Keratinocyte (primary cell): Measurements from ENCODE around the gene PRAC1. TPM values are rescaled to one million over a fixed set of nuclear protein-coding genes. Genes with fewer than 3 reads are reported as not detected.

Experiments
- DNase-seq: peaks from one replicate; pipeline ENCODE4 v3.0.0-alpha.2; 2011; ENCODE audit warnings: low read depth, missing footprints, low spot score
- FAIRE-seq: peaks from 2 replicates; lab custom pipeline; 2011; peaks lifted over from hg19 to GRCh38; lab: Jason Lieb, UNC
- H2AFZ ChIP-seq: 2 replicates; pipeline ENCODE4 v1.6.0; 2012; ENCODE audit warnings: low read length, control low read depth, inconsistent platforms; ENCODE audit not compliant: control insufficient read depth
- H3K27ac ChIP-seq: 2 replicates; pipeline ENCODE4 v1.5.1; 2011; ENCODE audit warnings: low read length; ENCODE audit not compliant: control insufficient read depth, insufficient read depth
- H3K27me3 ChIP-seq: 3 replicates; pipeline ENCODE4 v1.6.0; 2011; ENCODE audit warnings: low read length; ENCODE audit not compliant: control insufficient read depth, insufficient read depth; ENCODE audit errors: extremely low read depth
- H3K36me3 ChIP-seq, 2 experiments: 2 replicates in 1 of 2; 3 replicates in 1 of 2; pipeline ENCODE4 v1.5.1; 2011; ENCODE audit warnings: low read length in 2 of 2, mild to moderate bottlenecking in 1 of 2; ENCODE audit not compliant: control insufficient read depth in 2 of 2, insufficient read depth in 2 of 2; ENCODE audit errors: extremely low read depth in 1 of 2
- H3K4me1 ChIP-seq: 3 replicates; pipeline ENCODE4 v1.5.1; 2011; ENCODE audit warnings: low read length; ENCODE audit not compliant: control insufficient read depth, insufficient read depth; ENCODE audit errors: extremely low read depth
- H3K4me2 ChIP-seq: 3 replicates; pipeline ENCODE4 v1.6.0; 2011; ENCODE audit warnings: low read depth, low read length; ENCODE audit not compliant: control insufficient read depth, insufficient read depth; ENCODE audit errors: extremely low read depth
- H3K4me3 ChIP-seq, 3 experiments: fragments of 200-600 bp in 1 of 3; sonication (generic) in 1 of 3; 2 replicates in 2 of 3; 3 replicates in 1 of 3; pipeline ENCODE4 v1.5.1; 2011 to 2016; ENCODE audit warnings: low read length in 3 of 3, mild to moderate bottlenecking in 3 of 3, control low read depth in 2 of 3, inconsistent platforms in 1 of 3, low read depth in 1 of 3, mixed read lengths in 1 of 3, mixed run types in 1 of 3, moderate library complexity in 1 of 3; ENCODE audit not compliant: control insufficient read depth in 2 of 3, insufficient read depth in 2 of 3; ENCODE audit errors: extremely low read depth in 1 of 3
- H3K79me2 ChIP-seq: 2 replicates; pipeline ENCODE4 v1.6.0; 2012; ENCODE audit warnings: low read length; ENCODE audit not compliant: control insufficient read depth, insufficient read depth
- H3K9ac ChIP-seq: 3 replicates; pipeline ENCODE4 v1.6.0; 2011; ENCODE audit warnings: low read length; ENCODE audit not compliant: control insufficient read depth, insufficient read depth; ENCODE audit errors: extremely low read depth
- H3K9me1 ChIP-seq: 3 replicates; pipeline ENCODE4 v1.6.0; 2011; ENCODE audit warnings: low read length; ENCODE audit not compliant: control insufficient read depth, insufficient read depth; ENCODE audit errors: extremely low read depth
- H3K9me3 ChIP-seq: 2 replicates; pipeline ENCODE4 v1.5.1; 2012; ENCODE audit warnings: low read depth, low read length; ENCODE audit not compliant: control insufficient read depth
- H4K20me1 ChIP-seq: 3 replicates; pipeline ENCODE4 v1.6.0; 2011; ENCODE audit warnings: low read length; ENCODE audit not compliant: control insufficient read depth, insufficient read depth; ENCODE audit errors: extremely low read depth
- EZH2 ChIP-seq: IDR thresholded peaks from one replicate; pipeline ENCODE4 v1.6.1; 2012; ENCODE audit warnings: inconsistent platforms, mild to moderate bottlenecking, low read length, moderate library complexity
- dilution Hi-C: fragments of 300-500 bp; cut with MboI; formaldehyde crosslinking; loops from one replicate; pipeline ENCODE4 v1.7.0; 2020; ENCODE audit warnings: low sequenced_read_pairs; ENCODE audit not compliant: extremely low pct_ligation_motif_present
- polyA plus RNA-seq, 5 experiments: library from polyadenylated mRNA; depleted of rRNA in 3 of 5; stranded (reverse) in 3 of 5; stranded (forward) in 1 of 5; unstranded in 1 of 5; fragments of >200 nt; gene quantifications; 1 replicate in 1 of 5; 2 replicates in 3 of 5; 3 replicates in 1 of 5; pipeline versions ENCODE4 v1.2.1 to v1.2.3, GENCODE V29; 2011 to 2012; ENCODE audit warnings: missing spikeins in 2 of 5, low read depth in 1 of 5, low replicate concordance in 1 of 5
- TF ChIP-seq, protein P1 (sequence below), 3 experiments: IDR thresholded peaks in 1 of 3; conservative IDR thresholded peaks in 1 of 3; optimal IDR thresholded peaks in 1 of 3; 2 replicates in 2 of 3; 3 replicates in 1 of 3; pipeline versions ENCODE3 to v1.5.1; 2011; ENCODE audit warnings: low read length in 3 of 3, mild to moderate bottlenecking in 3 of 3, moderate library complexity in 2 of 3, control low read depth in 1 of 3, inconsistent platforms in 1 of 3; ENCODE audit not compliant: insufficient read depth in 2 of 3; ENCODE audit errors: extremely low read depth in 1 of 3

Gene PRAC1
- polyA plus RNA-seq, 1 donor (not counting 4 experiments of a cell fraction or from before 2014, with no cell fraction given) = not detected

DNA sequence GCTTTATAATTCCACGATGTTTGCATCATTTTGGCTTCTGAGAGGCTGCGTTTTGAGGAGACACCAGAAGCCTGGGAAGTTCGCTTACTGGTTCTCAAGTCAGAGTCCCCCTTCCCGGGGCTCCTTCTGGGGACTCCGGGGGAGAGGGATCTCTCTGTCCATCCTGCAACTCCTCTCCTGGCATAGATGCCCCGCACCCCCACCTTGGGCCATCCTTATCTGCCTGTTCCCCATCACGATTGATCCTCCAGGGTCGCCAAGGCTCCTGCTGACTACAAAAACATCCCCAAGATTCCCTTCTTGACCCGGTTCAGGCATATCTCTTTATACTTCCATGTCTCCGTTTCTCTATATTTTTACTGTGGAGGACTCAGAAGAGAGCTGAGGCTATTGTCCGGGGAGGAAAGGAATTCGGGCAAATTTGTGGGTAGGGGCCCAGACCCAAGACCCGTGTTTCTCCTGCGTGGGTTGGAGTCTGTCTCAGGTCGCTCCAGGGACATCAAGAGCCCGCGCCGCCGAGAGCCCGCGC lies 24.7 kb upstream of the PRAC1 start:
- Histone ChIP-seq H3K4me3 (no peak overlapping the region), H3K9ac (no peak overlapping the region)
- FAIRE-seq = no peak

DNA sequence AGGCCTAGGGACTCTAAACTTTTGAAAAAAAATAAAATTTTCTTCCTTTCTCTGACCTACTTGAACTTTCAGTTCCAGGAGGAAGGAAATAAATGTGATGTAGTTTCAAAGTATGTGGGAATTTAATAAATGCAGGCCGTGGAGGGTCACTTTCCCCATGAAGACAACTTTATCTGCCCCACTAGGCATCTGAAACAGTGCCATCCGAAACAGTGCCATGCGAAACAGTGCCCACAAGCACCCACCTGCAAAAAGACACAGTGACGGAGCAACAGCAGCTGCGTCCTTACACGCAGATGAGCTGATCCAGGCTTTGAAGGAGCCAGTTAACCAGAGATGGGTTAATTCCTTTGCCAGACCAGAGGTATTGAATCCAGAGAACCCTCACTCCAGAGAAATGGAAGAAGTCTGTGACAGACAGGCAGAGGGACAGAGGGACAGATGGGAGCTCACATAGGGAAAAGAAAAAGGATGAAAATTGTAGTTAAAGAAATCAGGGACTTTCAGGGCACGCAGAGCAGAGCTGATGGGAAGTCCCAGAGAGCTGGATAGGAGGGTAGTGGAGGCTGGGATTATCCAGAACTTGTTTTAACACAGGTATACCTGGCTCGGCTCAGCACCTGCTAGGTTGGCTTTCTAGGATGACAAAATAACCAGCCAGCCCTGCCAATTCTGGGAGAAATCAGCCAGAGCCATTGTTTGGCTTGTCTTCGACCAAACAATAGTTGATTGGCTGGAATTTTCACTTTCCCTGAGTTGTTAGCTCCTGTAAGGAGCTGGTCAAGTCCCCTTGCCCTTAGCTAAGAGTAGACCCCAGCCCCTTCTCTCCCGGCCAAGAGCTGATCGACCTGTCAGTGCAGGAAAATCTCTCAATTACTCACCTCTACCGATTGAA lies 23.3 kb upstream of the PRAC1 start:
- no peaks in the 10 kb centered on the region for H3K9me3 ChIP-seq
- H3K9me1 ChIP-seq = no peaks in the 10 kb centered on the region
- H3K27me3 ChIP-seq = peaks cover 89% of the 10 kb centered on the region
- H4K20me1 ChIP-seq = no peaks in the 10 kb centered on the region
- no peaks in the 10 kb centered on the region for H3K4me1 ChIP-seq
- no peak for FAIRE-seq
- no peaks in the 10 kb centered on the region for H3K36me3 ChIP-seq
- no peak overlapping the region for H3K27ac ChIP-seq
- TF ChIP-seq EZH2 = no peak
- TF ChIP-seq, protein P1, sequence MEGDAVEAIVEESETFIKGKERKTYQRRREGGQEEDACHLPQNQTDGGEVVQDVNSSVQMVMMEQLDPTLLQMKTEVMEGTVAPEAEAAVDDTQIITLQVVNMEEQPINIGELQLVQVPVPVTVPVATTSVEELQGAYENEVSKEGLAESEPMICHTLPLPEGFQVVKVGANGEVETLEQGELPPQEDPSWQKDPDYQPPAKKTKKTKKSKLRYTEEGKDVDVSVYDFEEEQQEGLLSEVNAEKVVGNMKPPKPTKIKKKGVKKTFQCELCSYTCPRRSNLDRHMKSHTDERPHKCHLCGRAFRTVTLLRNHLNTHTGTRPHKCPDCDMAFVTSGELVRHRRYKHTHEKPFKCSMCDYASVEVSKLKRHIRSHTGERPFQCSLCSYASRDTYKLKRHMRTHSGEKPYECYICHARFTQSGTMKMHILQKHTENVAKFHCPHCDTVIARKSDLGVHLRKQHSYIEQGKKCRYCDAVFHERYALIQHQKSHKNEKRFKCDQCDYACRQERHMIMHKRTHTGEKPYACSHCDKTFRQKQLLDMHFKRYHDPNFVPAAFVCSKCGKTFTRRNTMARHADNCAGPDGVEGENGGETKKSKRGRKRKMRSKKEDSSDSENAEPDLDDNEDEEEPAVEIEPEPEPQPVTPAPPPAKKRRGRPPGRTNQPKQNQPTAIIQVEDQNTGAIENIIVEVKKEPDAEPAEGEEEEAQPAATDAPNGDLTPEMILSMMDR (optimal IDR thresholded peaks at IDR 0.05 in 1 of 3, IDR thresholded peaks at IDR 0.05 in 1 of 3, conservative IDR thresholded peaks at IDR 0.05 in 1 of 3; ENCODE audit: extremely low read depth in 1 of 3, insufficient read depth in 2 of 3, low read length in 3 of 3) = no peak
- no peak overlapping the region for H3K9ac ChIP-seq
- H2AFZ ChIP-seq = no peak overlapping the region
- DNase-seq = no peak
- H3K79me2 ChIP-seq = no peaks in the 10 kb centered on the region
- no peak overlapping the region for H3K4me2 ChIP-seq
- no peak overlapping the region for H3K4me3 ChIP-seq
- dilution Hi-C loops = no loop called here

More for the DNA sequence above, 24.7 kb upstream of the PRAC1 start:
- dilution Hi-C loops = no loop called here
- peaks cover 90% of the 10 kb centered on the region for H3K27me3 ChIP-seq
- TF ChIP-seq, protein P1 (optimal IDR thresholded peaks at IDR 0.05 in 1 of 3, IDR thresholded peaks at IDR 0.05 in 1 of 3, conservative IDR thresholded peaks at IDR 0.05 in 1 of 3; ENCODE audit: extremely low read depth in 1 of 3, insufficient read depth in 2 of 3, low read length in 3 of 3) = no peak
- TF ChIP-seq EZH2 = no peak
- H3K9me3 ChIP-seq = no peaks in the 10 kb centered on the region
- H3K4me1 ChIP-seq = no peaks in the 10 kb centered on the region
- no peak overlapping the region for H3K27ac ChIP-seq
- H4K20me1 ChIP-seq = no peaks in the 10 kb centered on the region
- no peak for DNase-seq
- H3K4me2 ChIP-seq = no peak overlapping the region
- H3K79me2 ChIP-seq = no peaks in the 10 kb centered on the region
- no peaks in the 10 kb centered on the region for H3K9me1 ChIP-seq
- no peaks in the 10 kb centered on the region for H3K36me3 ChIP-seq
- no peak overlapping the region for H2AFZ ChIP-seq
